GM21528 (cell line): ENCODE results near the gene ANKRD18A.
"Not testable (repeated sequence)": the region's sequence is repeated elsewhere in the genome, so short reads cannot be mapped to it uniquely, and the experiment has no call there.

Experiments
- ATAC-seq: cut with Tn5 transposase; IDR thresholded peaks from one replicate; pipeline ENCODE4 v1.9.1; 2021; ENCODE audit warnings: mild to moderate bottlenecking, moderate library complexity; ENCODE audit not compliant: unreplicated experiment, low FRiP score

The ANKRD18A gene

DNA sequence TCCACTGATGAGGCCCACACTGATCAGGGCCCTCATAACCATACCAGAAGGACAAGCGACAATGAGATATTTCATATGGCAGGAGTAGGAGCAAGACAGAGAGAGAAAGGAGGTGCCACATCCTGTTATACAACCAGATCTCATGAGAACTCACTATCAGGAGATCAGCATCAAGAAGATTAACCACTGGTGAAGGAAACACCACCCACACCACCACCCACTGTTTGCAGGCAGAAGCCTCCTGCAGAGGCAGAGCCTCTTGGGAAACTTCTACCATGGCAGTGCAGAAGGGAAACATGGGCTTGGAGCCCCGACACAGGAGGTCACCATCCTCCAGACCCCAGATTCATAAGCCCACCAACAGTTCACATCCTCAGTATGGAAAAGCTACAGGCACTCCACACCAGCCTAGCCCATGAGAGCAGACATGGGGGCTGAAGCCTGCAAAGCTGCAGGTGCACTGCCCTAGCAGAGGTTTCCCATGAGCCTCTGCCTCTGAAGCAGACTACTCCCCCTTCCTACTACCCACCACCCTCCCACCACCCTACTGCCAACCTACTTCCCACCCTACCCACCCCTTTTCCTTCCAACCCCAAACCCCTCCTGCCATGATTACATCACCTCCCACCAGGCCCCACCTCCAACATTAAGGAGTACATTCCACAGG, 73.8 kb downstream of the ANKRD18A start:
- ATAC-seq: not testable (repeated sequence)

DNA sequence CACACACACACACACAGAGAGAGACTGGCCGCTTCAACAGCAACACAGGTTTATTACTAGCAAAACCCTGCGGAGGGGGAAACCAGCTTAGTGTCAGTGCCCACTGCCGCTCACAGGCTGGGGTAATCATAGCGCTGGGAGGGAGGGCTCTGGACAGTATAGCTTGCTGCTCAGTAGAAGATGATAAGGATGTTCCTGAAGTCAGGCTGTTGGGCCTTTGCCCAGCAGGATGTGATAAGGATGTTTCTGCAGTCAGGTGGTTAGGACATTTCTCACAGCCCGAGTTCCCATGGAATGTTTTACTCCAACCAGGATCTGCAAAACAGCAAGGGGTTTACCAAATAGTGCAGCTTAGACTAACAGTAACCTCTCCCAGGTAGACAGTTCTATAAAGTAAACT, 79.9 kb downstream of the ANKRD18A start:
- ATAC-seq: not testable (repeated sequence)

DNA sequence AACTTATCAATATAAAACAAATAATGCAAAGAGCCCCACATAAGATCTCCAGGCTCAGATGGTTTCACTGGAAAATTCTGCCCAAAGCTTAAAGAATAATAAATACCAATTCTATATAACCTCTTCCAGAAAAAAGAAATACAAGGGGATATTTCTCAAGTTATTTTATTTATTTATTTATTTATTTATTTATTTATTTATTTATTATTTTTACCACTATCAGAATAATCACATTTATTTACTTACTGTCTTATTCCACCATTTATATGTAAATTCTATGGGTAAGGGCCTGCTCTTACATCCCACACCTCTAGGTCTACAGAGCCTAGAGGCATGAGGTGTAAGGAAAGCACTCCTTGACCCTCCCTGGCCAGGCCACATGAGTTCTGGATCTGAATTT, 91.1 kb downstream of the ANKRD18A start:
- no peak for ATAC-seq

DNA sequence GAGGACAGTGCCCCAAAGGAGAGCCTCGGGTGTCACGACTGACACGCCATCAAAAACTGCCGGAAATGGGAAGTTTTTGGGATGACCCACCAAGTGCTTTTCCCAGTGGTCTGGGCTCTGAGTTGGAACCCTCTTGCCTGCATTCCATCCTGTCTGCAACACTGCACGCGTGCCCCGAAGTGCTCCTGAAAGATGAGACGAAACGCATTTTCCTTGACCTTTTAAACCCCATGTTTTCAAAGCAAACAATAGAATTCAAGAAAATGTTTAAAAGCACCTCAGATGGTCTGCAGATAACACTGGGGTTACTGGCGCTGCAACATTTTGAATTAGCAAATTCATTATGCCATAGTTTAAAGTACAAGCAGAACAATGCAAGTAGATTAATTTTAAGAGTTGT, 92.9 kb downstream of the ANKRD18A start:
- no peak for ATAC-seq

DNA sequence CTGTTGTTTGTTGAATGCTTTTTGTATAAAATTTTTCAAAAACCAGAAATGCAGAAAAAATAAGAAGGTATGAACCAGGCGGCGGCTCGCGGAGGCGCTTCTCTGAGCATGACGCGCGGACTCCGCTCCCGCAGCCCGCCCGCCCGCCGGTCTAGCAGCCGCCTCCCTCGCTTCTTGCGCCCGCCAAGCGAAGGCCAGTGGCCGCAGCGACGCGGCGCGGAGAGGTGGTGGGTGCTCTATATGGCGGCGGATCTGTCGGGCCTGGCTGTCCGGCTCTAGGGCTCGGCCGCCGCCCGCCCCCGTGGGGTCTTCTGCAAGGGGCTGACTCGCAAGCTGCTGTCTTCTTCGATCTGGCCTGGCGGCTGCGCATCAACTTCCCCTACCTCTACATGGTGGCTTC, 93.8 kb downstream of the ANKRD18A start:
- ATAC-seq: no peak

DNA sequence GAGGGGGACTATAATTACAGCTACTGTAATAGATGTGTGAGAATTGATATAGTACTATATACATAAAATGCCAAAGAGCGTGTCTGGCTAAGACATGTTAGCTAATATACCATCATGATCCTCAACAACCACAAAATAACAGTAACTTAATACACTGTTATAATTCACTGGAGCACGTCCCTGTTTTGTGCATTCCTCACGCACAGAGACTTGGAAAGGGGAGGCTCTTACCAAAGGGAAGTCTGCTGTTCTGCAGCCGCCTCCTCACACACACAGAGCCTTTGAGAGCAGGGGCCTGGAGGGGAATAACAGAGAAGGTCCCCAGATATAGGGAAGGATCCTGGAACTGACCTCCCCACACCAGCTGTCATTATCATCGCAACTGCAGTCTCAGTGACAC, 97.3 kb downstream of the ANKRD18A start:
- no peak for ATAC-seq

DNA sequence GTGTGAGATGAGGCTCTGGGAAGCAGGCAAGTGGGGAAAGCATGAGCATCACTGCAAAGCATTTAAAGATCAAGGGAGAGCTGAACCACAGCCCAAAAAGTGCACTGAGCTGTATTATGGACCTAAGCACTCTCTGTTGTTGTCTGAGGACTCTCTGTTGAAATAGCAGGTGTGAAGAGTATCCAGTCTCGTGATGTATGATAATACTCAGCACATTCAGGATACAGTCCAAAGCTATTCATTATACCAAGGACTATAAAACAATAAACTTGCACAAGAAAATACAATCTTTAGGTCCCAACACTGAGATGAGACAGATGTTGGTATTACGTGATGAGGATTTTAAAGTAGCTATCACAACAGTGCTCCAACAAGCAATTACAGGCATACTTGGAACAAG, 98.6 kb downstream of the ANKRD18A start:
- ATAC-seq: no peak
